ENCODE measurements around the gene CCDC57. TPM values are rescaled to one million over a fixed set of nuclear protein-coding genes. Genes with fewer than 3 reads are reported as not detected.

The CCDC57 gene
- total and polyA plus RNA-seq, 9 of the 15 experiments (the other 6 are each of a cell fraction or from before 2014, with no cell fraction given), result 0.83 to 36.2 (median 13.6) TPM

DNA sequence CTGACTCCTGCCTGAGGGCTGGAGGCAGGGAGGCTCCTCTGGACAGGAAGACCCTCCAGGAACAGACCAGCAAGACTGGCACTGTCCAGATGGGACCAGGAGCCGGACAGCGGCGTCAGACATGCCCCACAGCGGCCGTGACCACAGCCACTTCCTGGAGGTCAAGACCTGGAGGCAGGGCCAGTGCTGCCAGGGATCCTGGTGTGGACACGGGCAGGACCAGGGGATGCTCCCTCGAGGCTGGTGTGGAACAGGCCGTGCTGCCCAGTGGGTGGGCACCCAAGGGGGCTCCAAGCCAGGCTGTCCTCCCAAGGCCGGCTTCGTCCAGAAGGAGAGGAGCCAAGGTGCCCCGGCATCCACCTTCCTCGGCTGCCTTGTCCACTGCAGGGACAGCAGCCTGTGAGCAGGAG, 4.5 kb upstream of the CCDC57 start (continued):
- TF ChIP-seq BACH1 (tag; IDR thresholded peaks at IDR 0.05) (no peak), HNRNPH1 (optimal IDR thresholded peaks at IDR 0.05; ENCODE audit: low read depth, low read length) (no peak), ZNF23 (CRISPR knock-in tag; IDR thresholded peaks at IDR 0.05) (no peak), SMARCB1 (IDR thresholded peaks at IDR 0.05; ENCODE audit: insufficient read length, low read depth) (no peak), RBM17 (IDR thresholded peaks at IDR 0.05; ENCODE audit: borderline replicate concordance, low read depth, low read length) (no peak), MEIS2 (IDR thresholded peaks at IDR 0.05; ENCODE audit: partially characterized antibody) (no peak), MAZ (CRISPR knock-in tag; conservative IDR thresholded peaks at IDR 0.05 in 1 of 2, IDR thresholded peaks at IDR 0.05 in 1 of 2) (peak in 1 of 2 experiments; percentile 57; a peak in 1 of 4 replicates), KLF13 (tag; IDR thresholded peaks at IDR 0.05; ENCODE audit: borderline replicate concordance, low read depth) (no peak), SP2 (IDR thresholded peaks at IDR 0.05; ENCODE audit: extremely low read depth, low read depth, low read length, poor library complexity, severe bottlenecking) (no peak), ZFP36 (IDR thresholded peaks at IDR 0.05; ENCODE audit: low read depth, low read length, partially characterized antibody) (no peak), CAMTA2 (CRISPR knock-in tag; conservative IDR thresholded peaks at IDR 0.05) (no peak), FOXJ2 (tag; IDR thresholded peaks at IDR 0.05) (no peak), ZNF583 (CRISPR knock-in tag; IDR thresholded peaks at IDR 0.05) (0 out of 2 replicates have a peak, but pooled peaks have one; percentile 50), LARP7 (IDR thresholded peaks at IDR 0.05) (no peak), SMAD1 (IDR thresholded peaks at IDR 0.05; ENCODE audit: low read depth, low read length, partially characterized antibody) (no peak), ZNF76 (CRISPR knock-in tag; IDR thresholded peaks at IDR 0.05; ENCODE audit: borderline replicate concordance) (no peak), FIP1L1 (IDR thresholded peaks at IDR 0.05; ENCODE audit: low read depth, low read length, poor library complexity, severe bottlenecking) (peak; percentile 72), RBM34 (IDR thresholded peaks at IDR 0.05; ENCODE audit: borderline replicate concordance, insufficient read depth, low read length) (no peak), SRSF7 (optimal IDR thresholded peaks at IDR 0.05; ENCODE audit: low read depth, low read length) (no peak), CBFB (CRISPR knock-in tag; IDR thresholded peaks at IDR 0.05) (peak; percentile 88), NFIX (CRISPR knock-in tag; IDR thresholded peaks at IDR 0.05; ENCODE audit: low read depth) (no peak), SIRT6 (IDR thresholded peaks at IDR 0.05; ENCODE audit: low read depth, low read length) (no peak), PML (IDR thresholded peaks at IDR 0.05; ENCODE audit: low read length) (no peak), RUNX1 (IDR thresholded peaks at IDR 0.05; ENCODE audit: low read depth) (no peak)
- TF ChIP-seq, protein P1, sequence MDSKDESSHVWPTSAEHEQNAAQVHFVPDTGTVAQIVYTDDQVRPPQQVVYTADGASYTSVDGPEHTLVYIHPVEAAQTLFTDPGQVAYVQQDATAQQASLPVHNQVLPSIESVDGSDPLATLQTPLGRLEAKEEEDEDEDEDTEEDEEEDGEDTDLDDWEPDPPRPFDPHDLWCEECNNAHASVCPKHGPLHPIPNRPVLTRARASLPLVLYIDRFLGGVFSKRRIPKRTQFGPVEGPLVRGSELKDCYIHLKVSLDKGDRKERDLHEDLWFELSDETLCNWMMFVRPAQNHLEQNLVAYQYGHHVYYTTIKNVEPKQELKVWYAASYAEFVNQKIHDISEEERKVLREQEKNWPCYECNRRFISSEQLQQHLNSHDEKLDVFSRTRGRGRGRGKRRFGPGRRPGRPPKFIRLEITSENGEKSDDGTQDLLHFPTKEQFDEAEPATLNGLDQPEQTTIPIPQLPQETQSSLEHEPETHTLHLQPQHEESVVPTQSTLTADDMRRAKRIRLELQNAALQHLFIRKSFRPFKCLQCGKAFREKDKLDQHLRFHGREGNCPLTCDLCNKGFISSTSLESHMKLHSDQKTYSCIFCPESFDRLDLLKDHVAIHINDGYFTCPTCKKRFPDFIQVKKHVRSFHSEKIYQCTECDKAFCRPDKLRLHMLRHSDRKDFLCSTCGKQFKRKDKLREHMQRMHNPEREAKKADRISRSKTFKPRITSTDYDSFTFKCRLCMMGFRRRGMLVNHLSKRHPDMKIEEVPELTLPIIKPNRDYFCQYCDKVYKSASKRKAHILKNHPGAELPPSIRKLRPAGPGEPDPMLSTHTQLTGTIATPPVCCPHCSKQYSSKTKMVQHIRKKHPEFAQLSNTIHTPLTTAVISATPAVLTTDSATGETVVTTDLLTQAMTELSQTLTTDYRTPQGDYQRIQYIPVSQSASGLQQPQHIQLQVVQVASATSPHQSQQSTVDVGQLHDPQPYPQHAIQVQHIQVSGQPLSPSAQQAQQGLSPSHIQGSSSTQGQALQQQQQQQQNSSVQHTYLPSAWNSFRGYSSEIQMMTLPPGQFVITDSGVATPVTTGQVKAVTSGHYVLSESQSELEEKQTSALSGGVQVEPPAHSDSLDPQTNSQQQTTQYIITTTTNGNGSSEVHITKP (IDR thresholded peaks at IDR 0.05; ENCODE audit: partially characterized antibody), result no peak
- TF ChIP-seq, protein P2, sequence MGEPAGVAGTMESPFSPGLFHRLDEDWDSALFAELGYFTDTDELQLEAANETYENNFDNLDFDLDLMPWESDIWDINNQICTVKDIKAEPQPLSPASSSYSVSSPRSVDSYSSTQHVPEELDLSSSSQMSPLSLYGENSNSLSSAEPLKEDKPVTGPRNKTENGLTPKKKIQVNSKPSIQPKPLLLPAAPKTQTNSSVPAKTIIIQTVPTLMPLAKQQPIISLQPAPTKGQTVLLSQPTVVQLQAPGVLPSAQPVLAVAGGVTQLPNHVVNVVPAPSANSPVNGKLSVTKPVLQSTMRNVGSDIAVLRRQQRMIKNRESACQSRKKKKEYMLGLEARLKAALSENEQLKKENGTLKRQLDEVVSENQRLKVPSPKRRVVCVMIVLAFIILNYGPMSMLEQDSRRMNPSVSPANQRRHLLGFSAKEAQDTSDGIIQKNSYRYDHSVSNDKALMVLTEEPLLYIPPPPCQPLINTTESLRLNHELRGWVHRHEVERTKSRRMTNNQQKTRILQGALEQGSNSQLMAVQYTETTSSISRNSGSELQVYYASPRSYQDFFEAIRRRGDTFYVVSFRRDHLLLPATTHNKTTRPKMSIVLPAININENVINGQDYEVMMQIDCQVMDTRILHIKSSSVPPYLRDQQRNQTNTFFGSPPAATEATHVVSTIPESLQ (CRISPR knock-in tag; IDR thresholded peaks at IDR 0.05), result no peak
